PC-3 (cell line): ENCODE results near the gene TTC28. TPM values are rescaled to one million over a fixed set of nuclear protein-coding genes. Genes with fewer than 3 reads are reported as not detected.

ENCODE experiments used
- ATAC-seq: fragments of 200-7000 bp; cut with Tn5 transposase; 2 replicates; pipeline ENCODE4 v1.9.1; 2020; ENCODE audit warnings: mild to moderate bottlenecking, moderate library complexity
- BruUV-seq: library from RNA; stranded (reverse); fragments of 400-500 nt; replicated peaks from 2 replicates; lab custom pipeline; 2021; lab: Mats Ljungman, UMichigan
- CTCF ChIA-PET: fragments of 300-600 bp; sonication (Branson Sonifier 250); formaldehyde crosslinking; loops from one replicate; lab custom pipeline; 2022; ENCODE audit warnings: antibody characterized with exemption; lab: Charles Lee
- POLR2A ChIA-PET: fragments of 300-600 bp; sonication (Branson Sonifier 250); formaldehyde crosslinking; loops from one replicate; lab custom pipeline; 2022; ENCODE audit warnings: antibody characterized with exemption; ENCODE audit not compliant: unreplicated experiment; lab: Charles Lee
- DNase-seq: peaks from one replicate; pipeline ENCODE4 v3.0.0-alpha.2; 2015
- H2AFZ ChIP-seq: fragments of 300-600 bp; sonication (generic); 2 replicates; pipeline ENCODE4 v1.6.0; 2016; ENCODE audit warnings: antibody characterized with exemption, low read length
- H3F3A ChIP-seq: fragments of 300-600 bp; sonication (generic); one replicate; pipeline ENCODE4 v1.6.0; 2017; ENCODE audit warnings: antibody characterized with exemption, low read length, control low read depth, mild to moderate bottlenecking; ENCODE audit not compliant: unreplicated experiment
- H3K27ac ChIP-seq: fragments of 300-600 bp; sonication (generic); 2 replicates; pipeline ENCODE4 v1.5.1; 2016; ENCODE audit warnings: mild to moderate bottlenecking, low read length
- H3K27me3 ChIP-seq: fragments of 300-600 bp; sonication (generic); 2 replicates; pipeline ENCODE4 v1.6.1; 2016; ENCODE audit warnings: low read length, mixed read lengths
- H3K36me3 ChIP-seq: fragments of 300-600 bp; sonication (generic); 2 replicates; pipeline ENCODE4 v1.6.1; 2016; ENCODE audit warnings: low read depth, mixed run types, low read length, mixed read lengths
- H3K4me1 ChIP-seq: fragments of 300-600 bp; sonication (generic); 2 replicates; pipeline ENCODE4 v1.5.1; 2016; ENCODE audit warnings: low read length; ENCODE audit not compliant: insufficient read depth
- H3K4me2 ChIP-seq: fragments of 300-600 bp; sonication (generic); 2 replicates; pipeline ENCODE4 v1.6.0; 2016; ENCODE audit warnings: low read length
- H3K4me3 ChIP-seq: fragments of 300-600 bp; sonication (generic); 2 replicates; pipeline ENCODE4 v1.5.1; 2016; ENCODE audit warnings: mild to moderate bottlenecking, low read length, mixed read lengths
- H3K79me2 ChIP-seq: fragments of 300-600 bp; sonication (generic); 2 replicates; pipeline ENCODE4 v1.6.1; 2017; ENCODE audit warnings: low read length, mixed read lengths
- H3K9ac ChIP-seq: fragments of 300-600 bp; sonication (generic); 2 replicates; pipeline ENCODE4 v1.6.0; 2016; ENCODE audit warnings: mild to moderate bottlenecking, low read length
- H3K9me2 ChIP-seq: fragments of 300-600 bp; sonication (generic); replicated peaks from 2 replicates; pipeline ENCODE4 v1.6.1; 2016; ENCODE audit warnings: mixed run types, low read length, mixed read lengths
- H3K9me3 ChIP-seq: fragments of 300-600 bp; sonication (generic); 2 replicates; pipeline ENCODE4 v1.6.1; 2016; ENCODE audit warnings: low read length, mixed read lengths
- H4K20me1 ChIP-seq: fragments of 300-600 bp; sonication (generic); 2 replicates; pipeline ENCODE4 v1.6.1; 2016; ENCODE audit warnings: low read length, mixed read lengths
- EZH2 ChIP-seq: fragments of 300-600 bp; sonication (generic); IDR thresholded peaks from one replicate; pipeline ENCODE4 v1.6.1; 2017; ENCODE audit warnings: antibody characterized with exemption, mild to moderate bottlenecking, low read length; ENCODE audit not compliant: unreplicated experiment
- EZH2phosphoT487 ChIP-seq: fragments of 300-600 bp; sonication (generic); IDR thresholded peaks from 2 replicates; pipeline ENCODE4 v1.6.1; 2018; ENCODE audit warnings: mild to moderate bottlenecking, antibody characterized with exemption, low read length, borderline replicate concordance
- intact Hi-C: fragments of 100-400 bp; cut with micrococcal nuclease; formaldehyde crosslinking; loops from 2 replicates; pipeline ENCODE4 v1.9.0; 2023
- total RNA-seq: library from RNA; depleted of rRNA; stranded (reverse); fragments of >200 nt; gene quantifications from 2 replicates; pipeline ENCODE4 v1.2.3, GENCODE V29; 2014
- TF ChIP-seq, protein P1 (sequence below): fragments of 300-600 bp; sonication (generic); conservative IDR thresholded peaks from 2 replicates; pipeline ENCODE4 v1.5.1; 2017; ENCODE audit warnings: antibody characterized with exemption, low read depth, mild to moderate bottlenecking, low read length

TTC28 gene
- total RNA-seq, 1 experiment from 2014 or later, result 6.3 TPM

DNA sequence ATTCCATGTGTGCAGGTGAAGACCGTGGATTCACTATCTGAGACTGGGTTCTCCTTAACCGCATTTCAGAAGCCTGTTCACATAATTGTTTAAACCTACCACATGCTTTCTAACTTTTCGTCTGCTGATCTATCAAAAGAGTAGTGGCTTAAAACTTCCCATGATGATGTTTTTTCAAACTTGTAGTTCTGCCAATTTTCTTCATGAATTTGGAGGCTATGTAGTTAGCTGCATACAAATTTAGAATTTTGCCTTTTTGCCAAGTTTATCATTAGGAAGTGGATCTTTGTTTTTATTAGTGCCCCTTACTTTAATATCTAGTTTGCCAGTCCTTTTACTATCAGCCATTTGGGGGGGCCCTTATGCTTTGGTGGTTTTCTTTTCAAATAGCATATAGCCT is 703.1 kb downstream of the TTC28 start:
- TF ChIP-seq EZH2phosphoT487 (no peak), EZH2 (no peak)
- TF ChIP-seq, protein P1, sequence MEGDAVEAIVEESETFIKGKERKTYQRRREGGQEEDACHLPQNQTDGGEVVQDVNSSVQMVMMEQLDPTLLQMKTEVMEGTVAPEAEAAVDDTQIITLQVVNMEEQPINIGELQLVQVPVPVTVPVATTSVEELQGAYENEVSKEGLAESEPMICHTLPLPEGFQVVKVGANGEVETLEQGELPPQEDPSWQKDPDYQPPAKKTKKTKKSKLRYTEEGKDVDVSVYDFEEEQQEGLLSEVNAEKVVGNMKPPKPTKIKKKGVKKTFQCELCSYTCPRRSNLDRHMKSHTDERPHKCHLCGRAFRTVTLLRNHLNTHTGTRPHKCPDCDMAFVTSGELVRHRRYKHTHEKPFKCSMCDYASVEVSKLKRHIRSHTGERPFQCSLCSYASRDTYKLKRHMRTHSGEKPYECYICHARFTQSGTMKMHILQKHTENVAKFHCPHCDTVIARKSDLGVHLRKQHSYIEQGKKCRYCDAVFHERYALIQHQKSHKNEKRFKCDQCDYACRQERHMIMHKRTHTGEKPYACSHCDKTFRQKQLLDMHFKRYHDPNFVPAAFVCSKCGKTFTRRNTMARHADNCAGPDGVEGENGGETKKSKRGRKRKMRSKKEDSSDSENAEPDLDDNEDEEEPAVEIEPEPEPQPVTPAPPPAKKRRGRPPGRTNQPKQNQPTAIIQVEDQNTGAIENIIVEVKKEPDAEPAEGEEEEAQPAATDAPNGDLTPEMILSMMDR, result no peak
- no peaks in the 10 kb centered on the region for H3F3A ChIP-seq
- no peak overlapping the region for H3K4me2 ChIP-seq
- no peaks in the 10 kb centered on the region for H4K20me1 ChIP-seq
- H3K79me2 ChIP-seq, result no peaks in the 10 kb centered on the region
- H3K27me3 ChIP-seq, result no peaks in the 10 kb centered on the region
- BruUV-seq, result no TSS peak
- ChIA-PET POLR2A (no interaction called here), CTCF (no interaction called here)
- intact Hi-C loops, result loop anchor here (10.0 kb wide), 1 partner anchor 62 kb away; the partner anchor contains the start of gene PITPNB
- H3K4me1 ChIP-seq, result no peaks in the 10 kb centered on the region
- no peaks in the 10 kb centered on the region for H3K36me3 ChIP-seq
- no peaks in the 10 kb centered on the region for H3K9me2 ChIP-seq
- no peaks in the 10 kb centered on the region for H3K9me3 ChIP-seq
- H3K4me3 ChIP-seq, result no peak overlapping the region
- DNase-seq (no peak), ATAC-seq (no peak)
- no peak overlapping the region for H3K9ac ChIP-seq
- no peak overlapping the region for H3K27ac ChIP-seq
- no peak overlapping the region for H2AFZ ChIP-seq

DNA sequence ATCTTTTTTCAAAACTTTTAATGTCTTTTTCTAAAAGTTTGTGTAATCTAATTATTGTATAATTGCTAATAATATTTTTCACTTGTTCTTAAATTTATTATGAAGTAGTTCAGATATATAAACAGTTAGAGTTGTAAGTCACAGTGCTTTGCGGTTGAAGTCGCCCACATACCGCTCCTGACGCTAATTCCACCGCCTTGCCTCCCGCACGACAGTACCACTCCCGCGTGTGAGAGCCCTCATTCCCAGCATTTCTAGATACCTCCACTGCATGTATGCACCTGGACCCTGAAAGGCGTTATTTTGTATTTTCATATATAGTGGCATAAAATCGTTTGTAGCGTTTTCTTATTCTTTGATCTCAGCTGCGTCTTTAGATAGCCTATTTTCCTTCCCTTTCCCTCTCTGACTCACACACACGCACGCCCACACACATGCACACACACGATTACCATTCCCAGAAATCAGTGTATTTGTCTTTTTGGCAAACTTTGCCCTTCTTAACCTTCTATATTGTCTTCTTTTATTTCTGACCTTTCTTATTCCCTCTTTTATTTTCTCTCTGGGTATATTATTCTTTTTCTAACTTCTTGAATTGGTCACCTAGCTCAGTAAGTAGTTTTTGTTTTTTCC is 704.1 kb downstream of the TTC28 start:
- no peaks in the 10 kb centered on the region for H3K79me2 ChIP-seq
- CTCF ChIA-PET, result no interaction called here
- H3K9me3 ChIP-seq, result peaks cover 3% of the 10 kb centered on the region; the same call in 1 of the 2 replicates
- no peaks in the 10 kb centered on the region for H3K36me3 ChIP-seq
- no peaks in the 10 kb centered on the region for H3K27me3 ChIP-seq
- ATAC-seq, result no peak
- H2AFZ ChIP-seq, result no peak overlapping the region
- no peaks in the 10 kb centered on the region for H4K20me1 ChIP-seq
- H3K27ac ChIP-seq, result no peak overlapping the region
- no peaks in the 10 kb centered on the region for H3K4me1 ChIP-seq
- no peak overlapping the region for H3K4me3 ChIP-seq
- BruUV-seq, result no TSS peak
- no peak overlapping the region for H3K9ac ChIP-seq
- TF ChIP-seq, protein P1, result no peak
- no peak for TF ChIP-seq EZH2
- no peak for TF ChIP-seq EZH2phosphoT487
- no peaks in the 10 kb centered on the region for H3K9me2 ChIP-seq
- no peaks in the 10 kb centered on the region for H3F3A ChIP-seq
- intact Hi-C loops, result loop anchor here (10.0 kb wide), 1 partner anchor 61 kb away; the partner anchor contains the start of gene PITPNB
- POLR2A ChIA-PET, result no interaction called here
- no peak overlapping the region for H3K4me2 ChIP-seq
- no peak for DNase-seq

DNA sequence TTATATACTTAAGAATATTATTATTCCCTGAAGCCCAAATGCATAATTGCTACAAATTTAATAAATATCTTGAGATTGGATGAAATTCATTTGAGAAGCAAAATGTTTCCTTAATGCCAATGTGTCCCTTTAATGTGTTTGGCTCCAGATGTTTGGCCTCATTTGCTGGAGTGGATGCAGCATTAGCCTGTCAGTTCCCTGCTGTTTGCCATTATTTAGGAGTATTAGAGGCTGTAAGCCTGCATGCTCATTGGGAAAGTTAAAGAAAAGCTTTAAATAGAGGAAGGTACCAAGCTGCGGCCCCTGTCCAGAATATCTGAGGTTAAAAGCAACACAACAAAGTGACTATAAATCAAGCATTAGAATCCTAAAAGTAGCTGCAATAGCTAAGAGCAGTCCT is 705.8 kb downstream of the TTC28 start:
- no peak overlapping the region for H3K4me3 ChIP-seq
- no peaks in the 10 kb centered on the region for H3K27me3 ChIP-seq
- DNase-seq (no peak), ATAC-seq (no peak)
- H3F3A ChIP-seq, result no peaks in the 10 kb centered on the region
- no peaks in the 10 kb centered on the region for H3K4me1 ChIP-seq
- BruUV-seq, result no TSS peak
- intact Hi-C loops, result loop anchor here (10.0 kb wide), 1 partner anchor 59 kb away; the partner anchor contains the start of gene PITPNB
- no peak overlapping the region for H3K27ac ChIP-seq
- no peak overlapping the region for H2AFZ ChIP-seq
- no peaks in the 10 kb centered on the region for H4K20me1 ChIP-seq
- no peaks in the 10 kb centered on the region for H3K36me3 ChIP-seq
- TF ChIP-seq EZH2, result no peak
- TF ChIP-seq EZH2phosphoT487, result no peak
- TF ChIP-seq, protein P1, result no peak
- CTCF ChIA-PET, result interaction anchor here (0.6 kb wide), 1 partner anchor 37 kb away, joined by 3 read pairs; no protein-coding TSS in a partner anchor
- H3K79me2 ChIP-seq, result no peaks in the 10 kb centered on the region
- no peak overlapping the region for H3K4me2 ChIP-seq
- H3K9ac ChIP-seq, result no peak overlapping the region
- peaks cover 8% of the 10 kb centered on the region; the same call in 1 of the 2 replicates for H3K9me3 ChIP-seq
- POLR2A ChIA-PET, result no interaction called here
- no peaks in the 10 kb centered on the region for H3K9me2 ChIP-seq
